GM06990 (cell line): ENCODE results near the gene C1QA.

Experiments used
- DNase-seq: peaks from one replicate; pipeline ENCODE4 v3.0.0-alpha.2; 2011; ENCODE audit not compliant: insufficient read length; ENCODE audit errors: extremely low read depth
- H3K27me3 ChIP-seq: replicated peaks from 2 replicates; pipeline ENCODE4 v1.6.0; 2011; ENCODE audit warnings: low read length; ENCODE audit not compliant: control insufficient read depth, insufficient read depth
- H3K36me3 ChIP-seq: 2 replicates; pipeline ENCODE4 v1.5.1; 2011; ENCODE audit warnings: low read length; ENCODE audit not compliant: control insufficient read depth, insufficient read depth
- H3K4me3 ChIP-seq: replicated peaks from 2 replicates; pipeline ENCODE4 v1.5.1; 2011; ENCODE audit warnings: low read depth, mild to moderate bottlenecking, control low read depth, low read length
- TF ChIP-seq, protein P1 (sequence below): IDR thresholded peaks from 2 replicates; pipeline ENCODE4 v1.5.1; 2011; ENCODE audit warnings: low read length, control low read depth, mild to moderate bottlenecking, inconsistent platforms; ENCODE audit not compliant: insufficient read depth, poor library complexity, severe bottlenecking

Gene C1QA

GRCh38 chr1:22687191-22687590 lies 50.8 kb downstream of the C1QA start:
- DNase-seq = no peak
- H3K36me3 ChIP-seq = no peaks in the 10 kb centered on the region
- H3K27me3 ChIP-seq = peaks cover 1% of the 10 kb centered on the region
- no peak overlapping the region for H3K4me3 ChIP-seq
- TF ChIP-seq, protein P1, sequence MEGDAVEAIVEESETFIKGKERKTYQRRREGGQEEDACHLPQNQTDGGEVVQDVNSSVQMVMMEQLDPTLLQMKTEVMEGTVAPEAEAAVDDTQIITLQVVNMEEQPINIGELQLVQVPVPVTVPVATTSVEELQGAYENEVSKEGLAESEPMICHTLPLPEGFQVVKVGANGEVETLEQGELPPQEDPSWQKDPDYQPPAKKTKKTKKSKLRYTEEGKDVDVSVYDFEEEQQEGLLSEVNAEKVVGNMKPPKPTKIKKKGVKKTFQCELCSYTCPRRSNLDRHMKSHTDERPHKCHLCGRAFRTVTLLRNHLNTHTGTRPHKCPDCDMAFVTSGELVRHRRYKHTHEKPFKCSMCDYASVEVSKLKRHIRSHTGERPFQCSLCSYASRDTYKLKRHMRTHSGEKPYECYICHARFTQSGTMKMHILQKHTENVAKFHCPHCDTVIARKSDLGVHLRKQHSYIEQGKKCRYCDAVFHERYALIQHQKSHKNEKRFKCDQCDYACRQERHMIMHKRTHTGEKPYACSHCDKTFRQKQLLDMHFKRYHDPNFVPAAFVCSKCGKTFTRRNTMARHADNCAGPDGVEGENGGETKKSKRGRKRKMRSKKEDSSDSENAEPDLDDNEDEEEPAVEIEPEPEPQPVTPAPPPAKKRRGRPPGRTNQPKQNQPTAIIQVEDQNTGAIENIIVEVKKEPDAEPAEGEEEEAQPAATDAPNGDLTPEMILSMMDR = no peak

DNA sequence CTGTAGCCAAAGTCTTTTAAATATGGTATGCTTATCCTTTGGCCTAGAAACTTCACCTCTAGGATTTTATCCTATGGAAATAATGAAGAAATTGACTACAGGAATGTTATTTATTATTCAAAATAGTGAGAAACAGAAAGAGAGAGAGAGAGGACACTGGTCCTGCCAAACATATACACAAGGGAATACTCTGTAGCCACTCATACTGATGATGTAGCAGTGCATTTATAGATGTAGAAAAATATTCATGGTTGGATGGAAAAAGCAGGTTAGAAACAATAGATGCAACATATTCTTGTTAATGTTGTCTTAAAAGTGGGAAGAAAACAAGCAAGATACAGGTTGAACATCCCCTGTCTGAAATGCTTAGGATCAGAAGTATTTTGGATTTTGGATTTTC lies 52.0 kb downstream of the C1QA start:
- TF ChIP-seq, protein P1 = no peak
- Histone ChIP-seq H3K36me3 (no peaks in the 10 kb centered on the region), H3K27me3 (no peaks in the 10 kb centered on the region; the same call in none of the 2 replicates), H3K4me3 (no peak overlapping the region)
- no peak for DNase-seq
